ENCODE measurements around the gene OR2V2. TPM values are rescaled to one million over a fixed set of nuclear protein-coding genes. Genes with fewer than 3 reads are reported as not detected.

The OR2V2 gene
- total and polyA plus RNA-seq, 10 of the 15 experiments (the other 5 are each of a cell fraction or from before 2014, with no cell fraction given): 0.26 TPM; not detected in 9

- H3K4me1 ChIP-seq (ENCODE audit: control insufficient read depth, insufficient read depth, low read length): no peaks in the 10 kb centered on the region; the same call in 1 of the 2 replicates
- WGBS (ENCODE audit: insufficient coverage, insufficient replicate concordance, low lambda C conversion rate, missing lambda C conversion rate): 37% methylated on average over 7 of the region's 7 CpGs
Measured at GRCh38 chr5:181105391-181106025, 41.9 kb upstream of the OR2V2 start.

More at GRCh38 chr5:181105391-181106025, 41.9 kb upstream of the OR2V2 start:
- Histone ChIP-seq H3K4me2 (ENCODE audit: control insufficient read depth, insufficient read depth) (no peak overlapping the region), H4K20me1 (ENCODE audit: control insufficient read depth, insufficient read depth) (no peaks in the 10 kb centered on the region), H3K4me3 (no peak overlapping the region), H3K36me3 (ENCODE audit: control insufficient read depth in 2 of 2, insufficient read depth in 2 of 2, low read length in 1 of 2) (no peaks in the 10 kb centered on the region), H2AFZ (ENCODE audit: control insufficient read depth, low read depth, low read length) (no peak overlapping the region), H3K27me3 (replicated peaks in 1 of 2; ENCODE audit: control insufficient read depth in 2 of 2, insufficient read depth in 2 of 2, low read length in 1 of 2) (no peaks in the 10 kb centered on the region; a peak in 1 of 4 replicates), H3K27ac (ENCODE audit: control insufficient read depth, insufficient read depth) (no peak overlapping the region), H3K79me2 (ENCODE audit: control insufficient read depth, insufficient read depth, low read length) (no peaks in the 10 kb centered on the region), H3K9ac (ENCODE audit: control insufficient read depth, insufficient read depth, low read length) (no peak overlapping the region), H3K9me3 (replicated peaks; ENCODE audit: control insufficient read depth, insufficient read depth, low read length) (no peaks in the 10 kb centered on the region; the same call in 2 of the 3 replicates)
- intact Hi-C loops (cut with micrococcal nuclease; ENCODE audit: unreplicated experiment) (loop anchor here (10.0 kb wide), 1 partner anchor 49 kb away; no protein-coding TSS in a partner anchor), in situ Hi-C loops (cut with MboI) (no loop called here)
- BruUV-seq (replicated peaks): no TSS peak
- TF ChIP-seq IRF4 (IDR thresholded peaks at IDR 0.05; ENCODE audit: low read depth, low read length): 0 out of 2 replicates have a peak, but pooled peaks have one; percentile 21
- no peak for TF ChIP-seq ZNF207 (IDR thresholded peaks at IDR 0.05; ENCODE audit: borderline replicate concordance)
- no peak for TF ChIP-seq SP1 (IDR thresholded peaks at IDR 0.05; ENCODE audit: low read depth, low read length)
- TF ChIP-seq BHLHE40 (IDR thresholded peaks at IDR 0.05; ENCODE audit: borderline replicate concordance in 1 of 2, low read depth in 2 of 2, low read length in 1 of 2): peak in 1 of 2 experiments; percentile 14; a peak in 1 of 4 replicates
- TF ChIP-seq, protein P1, sequence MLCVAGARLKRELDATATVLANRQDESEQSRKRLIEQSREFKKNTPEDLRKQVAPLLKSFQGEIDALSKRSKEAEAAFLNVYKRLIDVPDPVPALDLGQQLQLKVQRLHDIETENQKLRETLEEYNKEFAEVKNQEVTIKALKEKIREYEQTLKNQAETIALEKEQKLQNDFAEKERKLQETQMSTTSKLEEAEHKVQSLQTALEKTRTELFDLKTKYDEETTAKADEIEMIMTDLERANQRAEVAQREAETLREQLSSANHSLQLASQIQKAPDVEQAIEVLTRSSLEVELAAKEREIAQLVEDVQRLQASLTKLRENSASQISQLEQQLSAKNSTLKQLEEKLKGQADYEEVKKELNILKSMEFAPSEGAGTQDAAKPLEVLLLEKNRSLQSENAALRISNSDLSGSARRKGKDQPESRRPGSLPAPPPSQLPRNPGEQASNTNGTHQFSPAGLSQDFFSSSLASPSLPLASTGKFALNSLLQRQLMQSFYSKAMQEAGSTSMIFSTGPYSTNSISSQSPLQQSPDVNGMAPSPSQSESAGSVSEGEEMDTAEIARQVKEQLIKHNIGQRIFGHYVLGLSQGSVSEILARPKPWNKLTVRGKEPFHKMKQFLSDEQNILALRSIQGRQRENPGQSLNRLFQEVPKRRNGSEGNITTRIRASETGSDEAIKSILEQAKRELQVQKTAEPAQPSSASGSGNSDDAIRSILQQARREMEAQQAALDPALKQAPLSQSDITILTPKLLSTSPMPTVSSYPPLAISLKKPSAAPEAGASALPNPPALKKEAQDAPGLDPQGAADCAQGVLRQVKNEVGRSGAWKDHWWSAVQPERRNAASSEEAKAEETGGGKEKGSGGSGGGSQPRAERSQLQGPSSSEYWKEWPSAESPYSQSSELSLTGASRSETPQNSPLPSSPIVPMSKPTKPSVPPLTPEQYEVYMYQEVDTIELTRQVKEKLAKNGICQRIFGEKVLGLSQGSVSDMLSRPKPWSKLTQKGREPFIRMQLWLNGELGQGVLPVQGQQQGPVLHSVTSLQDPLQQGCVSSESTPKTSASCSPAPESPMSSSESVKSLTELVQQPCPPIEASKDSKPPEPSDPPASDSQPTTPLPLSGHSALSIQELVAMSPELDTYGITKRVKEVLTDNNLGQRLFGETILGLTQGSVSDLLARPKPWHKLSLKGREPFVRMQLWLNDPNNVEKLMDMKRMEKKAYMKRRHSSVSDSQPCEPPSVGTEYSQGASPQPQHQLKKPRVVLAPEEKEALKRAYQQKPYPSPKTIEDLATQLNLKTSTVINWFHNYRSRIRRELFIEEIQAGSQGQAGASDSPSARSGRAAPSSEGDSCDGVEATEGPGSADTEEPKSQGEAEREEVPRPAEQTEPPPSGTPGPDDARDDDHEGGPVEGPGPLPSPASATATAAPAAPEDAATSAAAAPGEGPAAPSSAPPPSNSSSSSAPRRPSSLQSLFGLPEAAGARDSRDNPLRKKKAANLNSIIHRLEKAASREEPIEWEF (IDR thresholded peaks at IDR 0.05; ENCODE audit: insufficient replicate concordance, low read depth, low read length): no peak
- 0 out of 2 replicates have a peak, but pooled peaks have one; percentile 32 for TF ChIP-seq BCL11A (IDR thresholded peaks at IDR 0.05; ENCODE audit: low read depth, low read length)
- TF ChIP-seq IKZF2 (IDR thresholded peaks at IDR 0.05): peak; percentile 27 to 31; a peak in 2 of 4 replicates
- TF ChIP-seq RUNX3 (IDR thresholded peaks at IDR 0.05; ENCODE audit: low read length): peak; percentile 80
- peak; percentile 67 for TF ChIP-seq MTA2 (IDR thresholded peaks at IDR 0.05; ENCODE audit: low read depth)
- peak; percentile 61; the same call in 1 of the 2 replicates for TF ChIP-seq ZNF384 (IDR thresholded peaks at IDR 0.05; ENCODE audit: borderline replicate concordance, low read depth, low read length)
- TF ChIP-seq SPI1 (IDR thresholded peaks at IDR 0.05; ENCODE audit: borderline replicate concordance, insufficient read depth, low read depth, low read length): peak; percentile 87
- DNase-seq (ENCODE audit: low read depth, low spot score) (no peak), FAIRE-seq (no peak), ATAC-seq (peak; percentile 20; the same call in 1 of the 3 replicates)
- ChIA-PET RAD21 (ENCODE audit: unreplicated experiment) (interaction anchor here (2.0 kb wide), 1 partner anchor 45 kb away, joined by 7 read pairs; no protein-coding TSS in a partner anchor), CTCF (no interaction called here), SMC1A (ENCODE audit: uncharacterized antibody, unreplicated experiment) (interaction anchor here (0.7 kb wide), 1 partner anchor 44 kb away, joined by 3 read pairs; no protein-coding TSS in a partner anchor), POLR2A (no interaction called here)
